Measurements from ENCODE around the gene XYLT2.

The XYLT2 gene

GRCh38 chr17:50303596-50303995 lies 42.3 kb upstream of the XYLT2 start:
- no peak for TF ChIP-seq CTCF (conservative IDR thresholded peaks at IDR 0.05)
- no peak overlapping the region for H3K27ac ChIP-seq

- H3K27ac ChIP-seq: no peak overlapping the region
- no peak for TF ChIP-seq CTCF (conservative IDR thresholded peaks at IDR 0.05)
Observed at GRCh38 chr17:50304781-50305404, 41.0 kb upstream of the XYLT2 start.

GRCh38 chr17:50307654-50308053 lies 38.3 kb upstream of the XYLT2 start:
- no peak overlapping the region for H3K27ac ChIP-seq
- no peak for TF ChIP-seq CTCF (conservative IDR thresholded peaks at IDR 0.05)

- no peak overlapping the region for H3K27ac ChIP-seq
- no peak for TF ChIP-seq CTCF (conservative IDR thresholded peaks at IDR 0.05)
Observed at GRCh38 chr17:50308666-50309065, 37.3 kb upstream of the XYLT2 start.

GRCh38 chr17:50310455-50311111 lies 35.3 kb upstream of the XYLT2 start:
- TF ChIP-seq CTCF (conservative IDR thresholded peaks at IDR 0.05): no peak
- no peak overlapping the region for H3K27ac ChIP-seq

GRCh38 chr17:50311112-50311460 lies 34.8 kb upstream of the XYLT2 start:
- H3K27ac ChIP-seq: no peak overlapping the region
- TF ChIP-seq CTCF (conservative IDR thresholded peaks at IDR 0.05): no peak

- no peak for TF ChIP-seq CTCF (conservative IDR thresholded peaks at IDR 0.05)
- H3K27ac ChIP-seq: no peak overlapping the region
Observed at GRCh38 chr17:50311483-50311882, 34.4 kb upstream of the XYLT2 start.

All from VCaP (cell line).